Activated naive CD4-positive, alpha-beta T cell treated with anti-CD3 and anti-CD28 coated beads for 36 hours (primary cell): ENCODE measurements around the gene ZNF267. TPM values are rescaled to one million over a fixed set of nuclear protein-coding genes. Genes with fewer than 3 reads are reported as not detected.
"Not testable (repeated sequence)": the region's sequence is repeated elsewhere in the genome, so short reads cannot be mapped to it uniquely, and the experiment has no call there.

Source experiments
- CTCF ChIA-PET: fragments of 350-600 bp; sonication (Branson Sonifier 250); formaldehyde crosslinking; loops from one replicate; lab custom pipeline; 2021; ENCODE audit warnings: antibody characterized with exemption; lab: Charles Lee
- DNase-seq: peaks from one replicate; pipeline ENCODE4 v3.0.0-alpha.2; 2020
- H3K27ac Mint-ChIP-seq: one replicate; pipeline ENCODE4 v1.8.0; 2021; ENCODE audit warnings: mild to moderate bottlenecking, mixed read lengths
- H3K27me3 Mint-ChIP-seq: one replicate; pipeline ENCODE4 v1.8.0; 2021; ENCODE audit warnings: low read depth, mixed read lengths
- H3K36me3 Mint-ChIP-seq: one replicate; pipeline ENCODE4 v1.8.0; 2021; ENCODE audit warnings: low read depth, mixed read lengths
- H3K4me1 Mint-ChIP-seq: one replicate; pipeline ENCODE4 v1.8.0; 2021; ENCODE audit warnings: low read depth, mixed read lengths
- H3K4me3 Mint-ChIP-seq: one replicate; pipeline ENCODE4 v1.8.0; 2021; ENCODE audit warnings: mild to moderate bottlenecking, moderate library complexity, mixed read lengths
- H3K9me3 Mint-ChIP-seq: one replicate; pipeline ENCODE4 v1.8.0; 2021; ENCODE audit warnings: mixed read lengths
- intact Hi-C: fragments of 100-400 bp; cut with micrococcal nuclease; formaldehyde crosslinking; loops from one replicate; pipeline ENCODE4 v1.15.1; 2023
- total RNA-seq, 2 experiments: library from RNA; stranded (reverse); gene quantifications; one replicate each; pipeline ENCODE4 v1.2.3, GENCODE V29; 2021

ZNF267 gene
- total RNA-seq, 2 experiments from 2014 or later, result 58.7 to 59.7 TPM

DNA sequence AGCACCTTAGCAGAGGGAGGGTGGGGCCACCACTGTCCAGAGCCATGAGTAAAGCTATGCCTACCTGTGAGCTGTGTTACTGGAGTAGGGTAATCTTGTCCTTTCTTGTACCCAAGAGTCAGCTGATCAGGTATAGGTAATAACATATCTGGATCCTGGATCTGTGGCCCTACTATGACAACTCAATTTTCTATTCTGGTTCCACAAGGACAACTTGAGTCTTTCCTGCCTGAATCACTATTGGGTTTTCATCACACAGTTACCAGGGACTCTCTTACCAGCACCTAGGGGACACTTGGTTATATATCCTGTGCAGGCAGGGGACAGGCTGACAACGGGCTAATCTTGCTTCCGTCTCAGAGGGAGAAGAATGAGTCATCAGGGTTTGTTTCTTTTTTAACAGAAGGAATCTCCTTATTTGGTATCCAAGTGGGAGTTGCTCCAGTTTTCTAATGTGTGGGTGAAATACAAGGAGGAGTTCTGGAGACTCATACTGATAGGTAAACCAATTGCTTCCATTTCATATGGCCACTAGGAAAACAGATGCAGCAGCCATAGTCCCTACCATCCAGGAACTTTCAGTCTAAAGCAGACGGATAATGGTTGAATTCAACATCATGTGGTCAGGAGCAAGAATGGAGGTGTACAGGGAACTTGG is 6.8 kb downstream of the ZNF267 start:
- Mint-ChIP-seq H3K9me3 (no peaks in the 10 kb centered on the region), H3K27me3 (no peaks in the 10 kb centered on the region), H3K36me3 (peaks cover 83% of the 10 kb centered on the region), H3K4me3 (peak overlapping the region; percentile 29), H3K4me1 (peaks cover 87% of the 10 kb centered on the region), H3K27ac (peak overlapping the region; percentile 96)
- intact Hi-C loops, result loop anchor here (1.0 kb wide), 1 partner anchor 8 kb away; no protein-coding TSS in a partner anchor
- DNase-seq, result peak; percentile 76
- CTCF ChIA-PET, result interaction anchor here (0.6 to 3.7 kb wide), 3 partner anchors 8 to 12 kb away, joined by 3 to 18 read pairs (median 4); no protein-coding TSS in a partner anchor

DNA sequence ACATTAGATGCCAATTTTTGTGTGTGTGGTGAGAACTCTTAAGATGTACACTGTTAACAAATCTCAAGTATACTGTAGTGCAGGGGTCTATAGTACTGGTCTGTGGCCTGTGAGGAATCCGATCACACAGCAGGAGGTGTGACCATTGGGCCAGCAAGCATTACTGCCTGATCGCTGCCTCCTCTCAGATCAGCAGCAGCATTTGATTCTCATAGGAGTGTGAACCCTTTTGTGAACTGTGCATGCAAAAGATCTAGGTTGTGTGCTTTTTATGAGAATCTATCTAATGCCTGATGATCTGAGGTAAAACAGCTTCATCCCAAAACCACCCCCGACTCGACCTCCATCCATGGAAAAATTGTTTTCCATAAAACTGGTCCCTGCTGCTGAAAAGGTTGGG is 12.6 kb downstream of the ZNF267 start:
- peaks cover 72% of the 10 kb centered on the region for H3K4me1 Mint-ChIP-seq
- H3K27ac Mint-ChIP-seq, result no peak overlapping the region
- no peak for DNase-seq
- CTCF ChIA-PET, result no interaction called here
- no peak overlapping the region for H3K4me3 Mint-ChIP-seq
- intact Hi-C loops, result no loop called here
- peaks cover 19% of the 10 kb centered on the region for H3K9me3 Mint-ChIP-seq
- H3K36me3 Mint-ChIP-seq, result peaks cover 77% of the 10 kb centered on the region
- no peaks in the 10 kb centered on the region for H3K27me3 Mint-ChIP-seq

DNA sequence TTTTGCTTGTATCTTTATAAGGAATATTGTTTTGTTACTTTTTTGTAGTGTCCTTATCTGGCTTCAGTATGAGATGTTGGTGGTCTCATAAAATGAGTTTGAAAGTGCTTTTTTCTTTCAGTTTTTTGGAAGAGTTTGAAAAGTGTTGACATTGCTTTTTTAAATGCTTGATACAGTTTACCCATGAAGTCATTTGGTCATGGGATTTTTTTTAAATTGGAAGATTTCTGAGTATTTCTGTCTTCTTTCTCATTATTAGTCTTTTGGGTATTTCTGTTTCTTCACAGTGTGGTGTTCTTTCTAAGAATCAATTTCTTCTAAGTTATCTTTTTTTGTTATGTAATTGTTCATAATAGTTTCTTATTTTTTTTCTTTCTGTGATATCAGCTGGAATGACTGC is 15.1 kb downstream of the ZNF267 start:
- Mint-ChIP-seq H3K36me3 (peaks cover 87% of the 10 kb centered on the region), H3K4me1 (peaks cover 72% of the 10 kb centered on the region), H3K9me3 (peaks cover 31% of the 10 kb centered on the region), H3K27ac (peak overlapping the region; percentile 79), H3K27me3 (no peaks in the 10 kb centered on the region), H3K4me3 (no peak overlapping the region)
- CTCF ChIA-PET, result interaction anchor here (0.6 to 0.7 kb wide), 2 partner anchors 9 to 1728 kb away, joined by 4 read pairs; no protein-coding TSS in a partner anchor
- intact Hi-C loops, result loop anchor here (1.0 kb wide), 2 partner anchors 8 to 9 kb away; no protein-coding TSS in a partner anchor
- DNase-seq, result no peak

DNA sequence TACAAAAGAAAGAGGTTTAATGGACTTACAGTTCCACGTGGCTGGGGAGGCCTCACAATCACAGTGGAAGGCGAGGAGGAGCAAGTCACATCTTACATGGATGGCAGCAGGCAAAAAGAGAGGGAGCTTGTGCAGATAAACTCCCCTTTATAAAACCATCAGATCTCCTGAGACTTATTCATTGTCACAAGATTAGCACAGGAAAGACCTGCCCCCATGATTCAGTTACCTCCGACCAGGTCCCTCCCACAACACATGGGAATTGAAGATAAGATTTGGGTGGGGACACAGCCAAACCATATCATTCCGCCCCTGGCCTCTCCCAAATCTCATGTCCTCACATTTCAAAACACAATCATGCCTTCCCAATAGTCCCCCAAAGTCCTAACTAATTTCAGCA is 18.5 kb downstream of the ZNF267 start:
- H3K36me3 Mint-ChIP-seq, result peaks cover 95% of the 10 kb centered on the region
- H3K27me3 Mint-ChIP-seq, H3K4me3 Mint-ChIP-seq, CTCF ChIA-PET, DNase-seq: not testable (repeated sequence)
- H3K4me1 Mint-ChIP-seq, result peaks cover 60% of the 10 kb centered on the region
- H3K9me3 Mint-ChIP-seq, result peaks cover 52% of the 10 kb centered on the region
- H3K27ac Mint-ChIP-seq, result peak overlapping the region; percentile 36
- intact Hi-C loops, result loop anchor here (2.0 kb wide), 1 partner anchor 15 kb away; no protein-coding TSS in a partner anchor

DNA sequence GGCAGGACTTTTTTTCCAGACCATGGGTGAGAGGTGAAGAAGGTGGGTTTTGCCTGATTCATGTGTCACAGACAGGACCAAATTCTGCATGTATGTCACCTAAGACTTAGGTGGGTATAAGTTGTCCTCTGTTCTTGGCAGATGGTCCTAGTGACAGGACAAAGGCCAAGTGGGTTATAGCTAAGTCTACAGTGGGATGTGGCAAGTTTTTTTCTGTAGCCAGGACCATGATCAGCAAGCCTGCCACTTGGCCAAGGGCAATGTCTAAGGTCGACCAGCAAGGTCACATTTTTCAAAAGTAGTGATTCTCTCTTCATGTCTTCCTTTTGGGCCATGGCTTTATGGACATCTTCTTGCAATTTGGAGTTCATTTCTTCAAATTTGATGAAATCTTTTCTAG is 20.2 kb downstream of the ZNF267 start:
- DNase-seq, result no peak
- Mint-ChIP-seq H3K4me3 (no peak overlapping the region), H3K4me1 (peaks cover 60% of the 10 kb centered on the region), H3K9me3 (peaks cover 55% of the 10 kb centered on the region), H3K27me3 (no peaks in the 10 kb centered on the region), H3K36me3 (peaks cover 95% of the 10 kb centered on the region), H3K27ac (peak overlapping the region; percentile 59)
- intact Hi-C loops, result loop anchor here (2.0 kb wide), 1 partner anchor 17 kb away; no protein-coding TSS in a partner anchor
- CTCF ChIA-PET, result no interaction called here

DNA sequence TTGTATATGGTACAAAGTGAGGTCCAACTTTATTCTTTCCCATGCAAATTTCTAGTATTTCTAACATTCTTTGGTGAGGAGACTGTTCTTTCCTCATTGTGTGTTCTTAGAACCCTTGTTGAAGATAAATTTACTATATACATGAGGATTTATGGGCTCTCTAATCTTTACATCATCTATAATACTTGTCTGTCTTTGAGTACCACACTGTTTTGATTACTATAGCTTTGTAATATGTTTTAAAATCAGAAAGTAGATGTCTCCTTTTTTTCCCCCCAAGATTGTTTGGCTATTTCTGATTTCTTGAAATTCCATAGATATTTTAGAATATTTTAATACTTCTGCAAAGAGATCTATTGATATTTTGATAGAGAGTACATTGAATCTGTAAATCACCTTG is 23.7 kb downstream of the ZNF267 start:
- Mint-ChIP-seq H3K9me3 (peaks cover 42% of the 10 kb centered on the region), H3K27ac (peak overlapping the region; percentile 0), H3K36me3 (peaks cover 82% of the 10 kb centered on the region), H3K27me3 (no peaks in the 10 kb centered on the region), H3K4me1 (peaks cover 50% of the 10 kb centered on the region), H3K4me3 (no peak overlapping the region)
- DNase-seq, result no peak
- CTCF ChIA-PET, result no interaction called here
- intact Hi-C loops, result loop anchor here (1.0 kb wide), 1 partner anchor 8 kb away; no protein-coding TSS in a partner anchor

DNA sequence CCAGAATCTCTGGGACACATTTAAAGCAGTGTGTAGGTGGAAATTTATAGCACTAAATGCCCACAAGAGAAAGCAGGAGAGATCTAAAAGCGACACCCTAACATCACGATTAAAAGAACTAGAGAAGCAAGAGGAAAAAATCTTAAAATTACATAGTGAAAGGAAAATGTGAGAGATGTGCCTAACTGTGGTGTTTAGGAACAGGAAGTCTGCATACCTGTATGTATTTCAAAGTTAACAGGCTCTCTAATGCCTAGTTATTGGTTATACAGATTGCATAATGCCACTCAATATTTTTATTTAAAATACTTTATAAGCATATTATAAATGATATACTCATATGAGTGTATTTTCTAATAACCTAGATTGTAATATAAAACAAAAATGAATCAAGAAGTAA is 25.9 kb downstream of the ZNF267 start:
- H3K27ac Mint-ChIP-seq, result peak overlapping the region; percentile 92
- CTCF ChIA-PET, result no interaction called here
- H3K4me3 Mint-ChIP-seq, result peak overlapping the region; percentile 6
- H3K4me1 Mint-ChIP-seq, result peaks cover 42% of the 10 kb centered on the region
- peaks cover 78% of the 10 kb centered on the region for H3K36me3 Mint-ChIP-seq
- intact Hi-C loops, result no loop called here
- H3K9me3 Mint-ChIP-seq, result peaks cover 49% of the 10 kb centered on the region
- no peak for DNase-seq
- H3K27me3 Mint-ChIP-seq, result no peaks in the 10 kb centered on the region

DNA sequence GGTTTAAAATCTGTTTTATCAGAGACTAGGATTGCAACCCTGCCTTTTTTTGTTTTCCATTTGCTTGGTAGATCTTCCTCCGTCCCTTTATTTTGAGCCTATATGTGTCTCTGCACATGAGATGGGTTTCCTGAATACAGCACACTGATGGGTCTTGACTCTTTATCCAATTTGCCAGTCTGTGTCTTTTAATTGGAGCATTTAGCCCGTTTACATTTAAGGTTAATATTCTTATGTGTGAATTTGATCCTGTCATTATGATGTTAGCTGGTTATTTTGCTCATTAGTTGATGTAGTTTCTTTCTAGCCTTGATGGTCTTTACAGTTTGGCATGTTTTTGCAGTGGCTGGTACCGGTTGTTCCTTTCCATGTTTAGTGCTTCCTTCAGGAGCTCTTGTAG is 31.0 kb downstream of the ZNF267 start:
- peaks cover 66% of the 10 kb centered on the region for H3K9me3 Mint-ChIP-seq
- intact Hi-C loops, H3K4me3 Mint-ChIP-seq, CTCF ChIA-PET, DNase-seq, H3K27ac Mint-ChIP-seq, H3K27me3 Mint-ChIP-seq: not testable (repeated sequence)
- H3K4me1 Mint-ChIP-seq, result peaks cover 31% of the 10 kb centered on the region
- peaks cover 77% of the 10 kb centered on the region for H3K36me3 Mint-ChIP-seq

DNA sequence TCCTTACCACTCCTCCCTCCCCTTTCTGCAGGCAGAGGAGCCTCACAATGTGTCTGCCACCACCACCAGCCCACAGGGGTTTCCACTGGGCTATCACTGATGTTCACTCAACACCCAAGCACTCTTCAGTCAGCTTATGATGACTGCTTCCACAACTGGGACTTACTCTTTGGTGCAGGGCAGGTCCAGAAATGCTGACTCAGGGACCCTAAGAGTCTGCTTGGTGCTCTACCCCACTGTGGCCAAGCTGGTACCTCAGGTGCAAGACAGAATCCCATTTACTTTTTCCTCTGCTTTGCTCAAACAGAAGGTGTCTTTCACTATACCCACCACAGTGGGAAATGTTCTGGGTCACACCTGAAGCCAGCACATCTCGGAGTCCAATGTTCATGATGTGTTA is 40.1 kb downstream of the ZNF267 start:
- Mint-ChIP-seq H3K36me3 (peaks cover 96% of the 10 kb centered on the region), H3K27me3 (no peaks in the 10 kb centered on the region), H3K9me3 (peaks cover 88% of the 10 kb centered on the region), H3K4me3 (no peak overlapping the region), H3K4me1 (peaks cover 19% of the 10 kb centered on the region), H3K27ac (no peak overlapping the region)
- intact Hi-C loops, result loop anchor here (10.0 kb wide), 1 partner anchor 159 kb away; no protein-coding TSS in a partner anchor
- CTCF ChIA-PET, result no interaction called here
- no peak for DNase-seq

DNA sequence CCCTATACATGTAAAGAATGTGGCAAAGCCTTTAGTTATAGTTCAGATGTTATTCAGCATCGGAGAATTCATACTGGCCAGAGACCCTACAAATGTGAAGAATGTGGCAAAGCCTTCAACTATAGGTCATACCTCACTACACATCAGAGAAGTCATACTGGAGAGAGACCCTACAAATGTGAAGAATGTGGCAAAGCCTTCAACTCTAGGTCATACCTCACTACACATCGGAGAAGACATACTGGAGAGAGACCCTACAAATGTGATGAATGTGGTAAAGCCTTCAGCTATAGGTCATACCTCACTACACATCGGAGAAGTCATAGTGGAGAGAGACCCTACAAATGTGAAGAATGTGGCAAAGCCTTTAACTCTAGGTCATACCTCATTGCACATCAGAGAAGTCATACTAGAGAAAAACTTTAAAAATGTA is 42.5 kb downstream of the ZNF267 start:
- H3K4me1 Mint-ChIP-seq, result peaks cover 12% of the 10 kb centered on the region
- H3K4me3 Mint-ChIP-seq, result no peak overlapping the region
- CTCF ChIA-PET, result no interaction called here
- DNase-seq, result no peak
- intact Hi-C loops, result loop anchor here (10.0 kb wide), 1 partner anchor 161 kb away; no protein-coding TSS in a partner anchor
- H3K36me3 Mint-ChIP-seq, result peaks cover 81% of the 10 kb centered on the region
- H3K27ac Mint-ChIP-seq, result peak overlapping the region; percentile 18
- H3K9me3 Mint-ChIP-seq, result peaks cover 84% of the 10 kb centered on the region
- H3K27me3 Mint-ChIP-seq, result no peaks in the 10 kb centered on the region

DNA sequence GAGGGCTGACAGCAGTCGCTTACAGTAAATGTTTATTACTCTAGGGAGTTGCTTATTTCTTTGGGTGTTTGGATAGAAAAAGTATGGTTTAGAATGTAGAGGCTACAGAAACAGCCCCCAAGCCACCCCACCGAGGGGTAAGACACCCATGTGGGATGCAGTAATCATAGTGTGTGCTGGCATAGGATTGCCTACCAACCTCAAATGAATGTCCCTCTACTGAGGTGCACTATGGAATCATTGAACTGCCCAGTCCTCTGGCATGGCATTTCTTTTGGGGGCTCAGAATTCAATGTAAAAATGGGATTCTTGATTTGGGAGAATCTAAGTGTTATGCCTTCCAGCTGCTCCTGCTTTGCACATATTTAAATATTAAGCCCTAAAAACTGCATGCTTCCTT is 46.8 kb downstream of the ZNF267 start:
- Mint-ChIP-seq H3K4me1 (no peaks in the 10 kb centered on the region), H3K27me3 (no peaks in the 10 kb centered on the region), H3K9me3 (peaks cover 71% of the 10 kb centered on the region), H3K27ac (no peak overlapping the region), H3K36me3 (peaks cover 43% of the 10 kb centered on the region), H3K4me3 (no peak overlapping the region)
- CTCF ChIA-PET, result no interaction called here
- intact Hi-C loops, result no loop called here
- DNase-seq, result no peak

DNA sequence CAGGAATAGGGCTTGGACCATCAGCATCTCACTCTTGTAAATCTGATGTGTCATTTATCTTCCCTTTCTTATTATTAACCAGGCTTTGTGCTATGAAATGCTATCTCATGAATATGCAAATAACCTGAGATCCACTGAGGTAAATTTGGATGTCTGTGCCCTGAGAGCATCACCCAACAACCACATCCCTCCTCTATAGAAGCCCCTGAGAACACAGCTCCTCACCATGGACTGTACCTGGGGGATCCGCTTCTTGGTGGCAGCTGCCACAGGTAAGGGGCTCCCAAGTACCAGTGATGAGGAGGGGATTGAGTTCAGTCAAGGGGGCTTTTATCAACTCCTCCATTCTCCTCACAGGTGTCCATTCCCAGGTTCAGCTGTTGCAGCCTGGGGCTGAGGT is 78.2 kb downstream of the ZNF267 start:
- CTCF ChIA-PET, H3K27me3 Mint-ChIP-seq, H3K36me3 Mint-ChIP-seq, H3K4me3 Mint-ChIP-seq, H3K9me3 Mint-ChIP-seq, H3K27ac Mint-ChIP-seq, H3K4me1 Mint-ChIP-seq, DNase-seq, intact Hi-C loops: not testable (repeated sequence)

DNA sequence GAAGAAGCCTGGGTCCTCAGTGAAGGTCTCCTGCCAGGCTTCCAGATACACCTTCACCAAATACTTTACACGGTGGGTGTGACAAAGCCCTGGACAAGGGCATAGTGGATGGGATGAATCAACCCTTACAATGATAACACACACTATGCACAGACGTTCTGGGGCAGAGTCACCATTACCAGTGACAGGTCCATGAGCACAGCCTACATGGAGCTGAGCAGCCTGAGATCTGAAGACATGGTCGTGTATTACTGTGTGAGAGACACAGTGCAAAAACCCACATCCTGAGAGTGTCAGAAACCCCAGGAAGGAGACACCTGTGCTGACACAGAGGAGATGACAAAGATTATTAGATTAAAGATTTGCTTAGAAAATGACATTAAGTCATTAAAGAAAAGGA is 78.6 kb downstream of the ZNF267 start:
- peak; percentile 22 for DNase-seq
- intact Hi-C loops, H3K4me1 Mint-ChIP-seq, H3K4me3 Mint-ChIP-seq, H3K36me3 Mint-ChIP-seq, H3K9me3 Mint-ChIP-seq, H3K27me3 Mint-ChIP-seq, H3K27ac Mint-ChIP-seq, CTCF ChIA-PET: not testable (repeated sequence)
